PC-9 (cell line): ENCODE results near the gene LDLRAD3.

Source experiments
- CTCF ChIP-seq: fragments of 200-600 bp; sonication (generic); conservative IDR thresholded peaks from 2 replicates; pipeline ENCODE4 v1.6.1; 2017; ENCODE audit warnings: mixed run types, antibody characterized with exemption, mild to moderate bottlenecking, moderate library complexity
- EZH2 ChIP-seq: fragments of 200-600 bp; sonication (generic); IDR thresholded peaks from 2 replicates; pipeline ENCODE4 v1.8.0; 2017; ENCODE audit warnings: antibody characterized with exemption, low read depth

GRCh38 chr11:35938231-35938630 is 5.6 kb upstream of the LDLRAD3 start:
- no peak for TF ChIP-seq EZH2
- no peak for TF ChIP-seq CTCF
